Measurements from ENCODE around the gene COL6A2. TPM values are rescaled to one million over a fixed set of nuclear protein-coding genes. Genes with fewer than 3 reads are reported as not detected.

The COL6A2 gene
- polyA plus RNA-seq, 1 of the 3 experiments (the other 2 are of a cell fraction) = 108 TPM

DNA sequence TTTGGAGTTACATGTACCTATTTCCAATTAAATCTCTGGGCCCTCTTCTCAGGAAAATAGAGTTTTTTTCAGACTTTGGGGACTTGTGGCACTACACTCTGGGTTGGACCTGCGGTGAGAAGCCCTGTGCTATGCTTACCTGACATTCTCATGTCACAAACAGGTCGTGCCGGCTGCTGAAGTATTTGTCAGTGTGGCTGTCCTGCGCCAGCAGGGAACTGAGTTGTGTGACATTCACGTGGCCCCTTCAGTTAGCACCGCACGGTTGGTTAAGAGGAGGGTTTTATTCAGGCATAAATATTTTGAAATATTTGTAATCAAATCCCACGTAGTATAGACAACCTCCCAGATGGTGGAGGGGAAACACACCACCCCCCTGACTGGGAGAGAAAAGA is 6.3 kb upstream of the COL6A2 start:
- Histone ChIP-seq H3K4me2 (peak overlapping the region; percentile 52; the same call in 1 of the 2 replicates), H3F3A (replicated peaks; ENCODE audit: insufficient read depth) (peaks cover 6% of the 10 kb centered on the region), H3K27me3 (ENCODE audit: insufficient read depth) (no peaks in the 10 kb centered on the region), H3K4me3 (ENCODE audit: low read depth in 2 of 2, low read length in 1 of 2) (no peak overlapping the region), H2AFZ (ENCODE audit: low read depth) (no peak overlapping the region), H3K79me2 (ENCODE audit: insufficient read depth) (no peaks in the 10 kb centered on the region), H3K36me3 (replicated peaks in 1 of 2; ENCODE audit: control insufficient read depth in 1 of 2, insufficient read depth in 2 of 2, low read length in 1 of 2) (no peaks in the 10 kb centered on the region), H3K9me2 (no peaks in the 10 kb centered on the region), H3K27ac (ENCODE audit: low read depth in 2 of 2, low read length in 1 of 2) (peak overlapping the region in 1 of 2 experiments; percentile 72; a peak in 1 of 4 replicates), H3K4me1 (ENCODE audit: control insufficient read depth in 1 of 2, insufficient read depth in 2 of 2, low read depth in 1 of 2, low read length in 1 of 2) (no peaks in the 10 kb centered on the region), H3K9ac (no peak overlapping the region), H4K20me1 (ENCODE audit: insufficient read depth) (no peaks in the 10 kb centered on the region), H3K9me3 (no peaks in the 10 kb centered on the region; the same call in 1 of the 2 replicates)
- no peak for DNase-seq
- WGBS (ENCODE audit: low lambda C conversion rate) = 79% methylated on average over 6 of the region's 8 CpGs
- ChIA-PET POLR2A (no interaction called here), CTCF (interaction anchor here (1.1 kb wide), 1 partner anchor 8 kb away, joined by 4 read pairs; no protein-coding TSS in a partner anchor)
- TF ChIP-seq, protein P1, sequence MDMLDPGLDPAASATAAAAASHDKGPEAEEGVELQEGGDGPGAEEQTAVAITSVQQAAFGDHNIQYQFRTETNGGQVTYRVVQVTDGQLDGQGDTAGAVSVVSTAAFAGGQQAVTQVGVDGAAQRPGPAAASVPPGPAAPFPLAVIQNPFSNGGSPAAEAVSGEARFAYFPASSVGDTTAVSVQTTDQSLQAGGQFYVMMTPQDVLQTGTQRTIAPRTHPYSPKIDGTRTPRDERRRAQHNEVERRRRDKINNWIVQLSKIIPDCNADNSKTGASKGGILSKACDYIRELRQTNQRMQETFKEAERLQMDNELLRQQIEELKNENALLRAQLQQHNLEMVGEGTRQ (IDR thresholded peaks at IDR 0.05; ENCODE audit: borderline replicate concordance, low read depth, low read length) = no peak
- TF ChIP-seq SMC3 (IDR thresholded peaks at IDR 0.05; ENCODE audit: low read depth, low read length) = no peak
- no peak for TF ChIP-seq RXRA (IDR thresholded peaks at IDR 0.05; ENCODE audit: borderline replicate concordance, low read depth)
- TF ChIP-seq JUND (IDR thresholded peaks at IDR 0.05) = no peak
- no peak for TF ChIP-seq RCOR1 (IDR thresholded peaks at IDR 0.05; ENCODE audit: low read length)
- TF ChIP-seq, protein P2, sequence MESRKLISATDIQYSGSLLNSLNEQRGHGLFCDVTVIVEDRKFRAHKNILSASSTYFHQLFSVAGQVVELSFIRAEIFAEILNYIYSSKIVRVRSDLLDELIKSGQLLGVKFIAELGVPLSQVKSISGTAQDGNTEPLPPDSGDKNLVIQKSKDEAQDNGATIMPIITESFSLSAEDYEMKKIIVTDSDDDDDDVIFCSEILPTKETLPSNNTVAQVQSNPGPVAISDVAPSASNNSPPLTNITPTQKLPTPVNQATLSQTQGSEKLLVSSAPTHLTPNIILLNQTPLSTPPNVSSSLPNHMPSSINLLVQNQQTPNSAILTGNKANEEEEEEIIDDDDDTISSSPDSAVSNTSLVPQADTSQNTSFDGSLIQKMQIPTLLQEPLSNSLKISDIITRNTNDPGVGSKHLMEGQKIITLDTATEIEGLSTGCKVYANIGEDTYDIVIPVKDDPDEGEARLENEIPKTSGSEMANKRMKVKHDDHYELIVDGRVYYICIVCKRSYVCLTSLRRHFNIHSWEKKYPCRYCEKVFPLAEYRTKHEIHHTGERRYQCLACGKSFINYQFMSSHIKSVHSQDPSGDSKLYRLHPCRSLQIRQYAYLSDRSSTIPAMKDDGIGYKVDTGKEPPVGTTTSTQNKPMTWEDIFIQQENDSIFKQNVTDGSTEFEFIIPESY (IDR thresholded peaks at IDR 0.05; ENCODE audit: borderline replicate concordance, low read depth) = no peak
- no peak for TF ChIP-seq YY1 (IDR thresholded peaks at IDR 0.05; ENCODE audit: low read depth)
- TF ChIP-seq, protein P3, sequence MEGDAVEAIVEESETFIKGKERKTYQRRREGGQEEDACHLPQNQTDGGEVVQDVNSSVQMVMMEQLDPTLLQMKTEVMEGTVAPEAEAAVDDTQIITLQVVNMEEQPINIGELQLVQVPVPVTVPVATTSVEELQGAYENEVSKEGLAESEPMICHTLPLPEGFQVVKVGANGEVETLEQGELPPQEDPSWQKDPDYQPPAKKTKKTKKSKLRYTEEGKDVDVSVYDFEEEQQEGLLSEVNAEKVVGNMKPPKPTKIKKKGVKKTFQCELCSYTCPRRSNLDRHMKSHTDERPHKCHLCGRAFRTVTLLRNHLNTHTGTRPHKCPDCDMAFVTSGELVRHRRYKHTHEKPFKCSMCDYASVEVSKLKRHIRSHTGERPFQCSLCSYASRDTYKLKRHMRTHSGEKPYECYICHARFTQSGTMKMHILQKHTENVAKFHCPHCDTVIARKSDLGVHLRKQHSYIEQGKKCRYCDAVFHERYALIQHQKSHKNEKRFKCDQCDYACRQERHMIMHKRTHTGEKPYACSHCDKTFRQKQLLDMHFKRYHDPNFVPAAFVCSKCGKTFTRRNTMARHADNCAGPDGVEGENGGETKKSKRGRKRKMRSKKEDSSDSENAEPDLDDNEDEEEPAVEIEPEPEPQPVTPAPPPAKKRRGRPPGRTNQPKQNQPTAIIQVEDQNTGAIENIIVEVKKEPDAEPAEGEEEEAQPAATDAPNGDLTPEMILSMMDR (IDR thresholded peaks at IDR 0.05) = no peak
- TF ChIP-seq MXI1 (IDR thresholded peaks at IDR 0.05; ENCODE audit: low read depth, low read length) = no peak
- TF ChIP-seq ELF1 (IDR thresholded peaks at IDR 0.05) = no peak
- TF ChIP-seq, protein P4, sequence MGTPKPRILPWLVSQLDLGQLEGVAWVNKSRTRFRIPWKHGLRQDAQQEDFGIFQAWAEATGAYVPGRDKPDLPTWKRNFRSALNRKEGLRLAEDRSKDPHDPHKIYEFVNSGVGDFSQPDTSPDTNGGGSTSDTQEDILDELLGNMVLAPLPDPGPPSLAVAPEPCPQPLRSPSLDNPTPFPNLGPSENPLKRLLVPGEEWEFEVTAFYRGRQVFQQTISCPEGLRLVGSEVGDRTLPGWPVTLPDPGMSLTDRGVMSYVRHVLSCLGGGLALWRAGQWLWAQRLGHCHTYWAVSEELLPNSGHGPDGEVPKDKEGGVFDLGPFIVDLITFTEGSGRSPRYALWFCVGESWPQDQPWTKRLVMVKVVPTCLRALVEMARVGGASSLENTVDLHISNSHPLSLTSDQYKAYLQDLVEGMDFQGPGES (IDR thresholded peaks at IDR 0.05; ENCODE audit: low read depth, low read length) = no peak
- TF ChIP-seq TCF12 (IDR thresholded peaks at IDR 0.05) = no peak
- no peak for TF ChIP-seq RAD21 (IDR thresholded peaks at IDR 0.05; ENCODE audit: low read length)
- no peak for TF ChIP-seq CHD2 (IDR thresholded peaks at IDR 0.05; ENCODE audit: low read length, partially characterized antibody)
- TF ChIP-seq, protein P5, sequence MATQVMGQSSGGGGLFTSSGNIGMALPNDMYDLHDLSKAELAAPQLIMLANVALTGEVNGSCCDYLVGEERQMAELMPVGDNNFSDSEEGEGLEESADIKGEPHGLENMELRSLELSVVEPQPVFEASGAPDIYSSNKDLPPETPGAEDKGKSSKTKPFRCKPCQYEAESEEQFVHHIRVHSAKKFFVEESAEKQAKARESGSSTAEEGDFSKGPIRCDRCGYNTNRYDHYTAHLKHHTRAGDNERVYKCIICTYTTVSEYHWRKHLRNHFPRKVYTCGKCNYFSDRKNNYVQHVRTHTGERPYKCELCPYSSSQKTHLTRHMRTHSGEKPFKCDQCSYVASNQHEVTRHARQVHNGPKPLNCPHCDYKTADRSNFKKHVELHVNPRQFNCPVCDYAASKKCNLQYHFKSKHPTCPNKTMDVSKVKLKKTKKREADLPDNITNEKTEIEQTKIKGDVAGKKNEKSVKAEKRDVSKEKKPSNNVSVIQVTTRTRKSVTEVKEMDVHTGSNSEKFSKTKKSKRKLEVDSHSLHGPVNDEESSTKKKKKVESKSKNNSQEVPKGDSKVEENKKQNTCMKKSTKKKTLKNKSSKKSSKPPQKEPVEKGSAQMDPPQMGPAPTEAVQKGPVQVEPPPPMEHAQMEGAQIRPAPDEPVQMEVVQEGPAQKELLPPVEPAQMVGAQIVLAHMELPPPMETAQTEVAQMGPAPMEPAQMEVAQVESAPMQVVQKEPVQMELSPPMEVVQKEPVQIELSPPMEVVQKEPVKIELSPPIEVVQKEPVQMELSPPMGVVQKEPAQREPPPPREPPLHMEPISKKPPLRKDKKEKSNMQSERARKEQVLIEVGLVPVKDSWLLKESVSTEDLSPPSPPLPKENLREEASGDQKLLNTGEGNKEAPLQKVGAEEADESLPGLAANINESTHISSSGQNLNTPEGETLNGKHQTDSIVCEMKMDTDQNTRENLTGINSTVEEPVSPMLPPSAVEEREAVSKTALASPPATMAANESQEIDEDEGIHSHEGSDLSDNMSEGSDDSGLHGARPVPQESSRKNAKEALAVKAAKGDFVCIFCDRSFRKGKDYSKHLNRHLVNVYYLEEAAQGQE (IDR thresholded peaks at IDR 0.05; ENCODE audit: low read depth, low read length) = no peak

All from SK-N-SH (cell line).